ENCODE results near the gene CASKIN2.

GRCh38 chr17:75551266-75551665 lies 35.9 kb upstream of the CASKIN2 start:
- TF ChIP-seq, protein P1, sequence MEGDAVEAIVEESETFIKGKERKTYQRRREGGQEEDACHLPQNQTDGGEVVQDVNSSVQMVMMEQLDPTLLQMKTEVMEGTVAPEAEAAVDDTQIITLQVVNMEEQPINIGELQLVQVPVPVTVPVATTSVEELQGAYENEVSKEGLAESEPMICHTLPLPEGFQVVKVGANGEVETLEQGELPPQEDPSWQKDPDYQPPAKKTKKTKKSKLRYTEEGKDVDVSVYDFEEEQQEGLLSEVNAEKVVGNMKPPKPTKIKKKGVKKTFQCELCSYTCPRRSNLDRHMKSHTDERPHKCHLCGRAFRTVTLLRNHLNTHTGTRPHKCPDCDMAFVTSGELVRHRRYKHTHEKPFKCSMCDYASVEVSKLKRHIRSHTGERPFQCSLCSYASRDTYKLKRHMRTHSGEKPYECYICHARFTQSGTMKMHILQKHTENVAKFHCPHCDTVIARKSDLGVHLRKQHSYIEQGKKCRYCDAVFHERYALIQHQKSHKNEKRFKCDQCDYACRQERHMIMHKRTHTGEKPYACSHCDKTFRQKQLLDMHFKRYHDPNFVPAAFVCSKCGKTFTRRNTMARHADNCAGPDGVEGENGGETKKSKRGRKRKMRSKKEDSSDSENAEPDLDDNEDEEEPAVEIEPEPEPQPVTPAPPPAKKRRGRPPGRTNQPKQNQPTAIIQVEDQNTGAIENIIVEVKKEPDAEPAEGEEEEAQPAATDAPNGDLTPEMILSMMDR (IDR thresholded peaks at IDR 0.05; ENCODE audit: low read depth, low read length, poor library complexity, severe bottlenecking) = no peak
- TF ChIP-seq EZH2phosphoT487 (IDR thresholded peaks at IDR 0.05; ENCODE audit: borderline replicate concordance, low read length) = no peak
